ENCODE data around the gene DOCK3.
"Not testable (repeated sequence)": the region's sequence is repeated elsewhere in the genome, so short reads cannot be mapped to it uniquely, and the experiment has no call there.

DOCK3 gene

DNA sequence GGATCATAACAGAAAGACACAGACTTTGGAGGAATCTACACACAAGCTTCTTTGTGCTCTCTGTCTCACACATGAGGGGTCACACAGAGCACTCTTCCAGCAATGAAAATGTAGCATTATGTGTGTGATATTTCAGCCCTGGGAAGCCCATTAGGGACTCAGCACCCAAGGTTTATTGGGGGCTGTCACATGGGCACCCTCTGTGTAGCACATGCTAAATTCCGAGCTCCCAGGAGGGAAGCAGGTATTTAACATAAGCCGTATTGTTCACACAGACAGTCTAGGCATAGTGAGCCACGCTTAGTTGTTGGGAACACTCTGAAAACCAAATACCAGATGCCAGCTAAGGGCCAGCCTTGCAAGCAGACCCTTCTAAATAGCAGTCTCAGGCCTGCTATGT lies 448.8 kb downstream of the DOCK3 start:
- DNase-seq = no peak

DNA sequence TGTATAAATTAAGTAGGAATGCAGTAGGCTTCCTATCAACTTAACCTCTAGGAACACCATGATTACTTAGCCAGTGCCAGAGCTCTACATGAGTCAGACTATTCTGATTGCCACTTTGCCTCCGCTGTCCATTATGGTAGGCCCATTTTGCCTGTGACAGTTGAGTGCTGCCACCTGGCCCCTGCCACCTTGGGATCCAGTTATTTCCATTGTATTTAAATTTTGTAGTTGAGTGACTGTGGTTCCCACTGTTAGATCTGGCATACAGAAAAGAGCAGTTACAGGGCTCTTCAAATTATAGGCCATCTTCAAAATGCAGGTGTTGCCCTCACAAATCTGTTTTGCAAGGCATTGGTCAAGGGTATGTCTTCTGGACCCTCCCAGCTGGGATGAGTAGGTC lies 456.9 kb downstream of the DOCK3 start:
- not testable (repeated sequence) for DNase-seq

GRCh38 chr3:51137715-51138114 lies 463.0 kb downstream of the DOCK3 start:
- DNase-seq = no peak

DNA sequence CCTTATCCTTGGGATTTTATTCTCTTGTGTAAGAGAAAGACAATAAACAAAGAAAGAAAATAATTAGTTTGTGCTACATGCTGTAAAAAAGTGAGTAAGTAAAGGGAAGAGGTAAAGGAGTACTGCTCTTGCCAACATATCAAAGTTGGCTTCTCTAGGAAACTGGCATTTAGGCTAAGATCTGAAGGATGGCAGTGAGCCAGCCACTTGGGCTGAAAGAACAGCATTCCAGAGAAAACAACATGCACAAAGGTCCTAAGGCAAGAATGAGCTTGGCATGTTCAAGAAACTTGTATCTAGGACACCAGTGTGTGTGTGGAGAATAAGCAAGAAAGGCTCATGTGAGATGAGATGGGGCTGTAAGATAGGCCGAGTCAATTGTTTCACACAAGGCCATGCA lies 464.9 kb downstream of the DOCK3 start:
- DNase-seq = no peak

GRCh38 chr3:51141573-51141972 lies 466.8 kb downstream of the DOCK3 start:
- DNase-seq = no peak

DNA sequence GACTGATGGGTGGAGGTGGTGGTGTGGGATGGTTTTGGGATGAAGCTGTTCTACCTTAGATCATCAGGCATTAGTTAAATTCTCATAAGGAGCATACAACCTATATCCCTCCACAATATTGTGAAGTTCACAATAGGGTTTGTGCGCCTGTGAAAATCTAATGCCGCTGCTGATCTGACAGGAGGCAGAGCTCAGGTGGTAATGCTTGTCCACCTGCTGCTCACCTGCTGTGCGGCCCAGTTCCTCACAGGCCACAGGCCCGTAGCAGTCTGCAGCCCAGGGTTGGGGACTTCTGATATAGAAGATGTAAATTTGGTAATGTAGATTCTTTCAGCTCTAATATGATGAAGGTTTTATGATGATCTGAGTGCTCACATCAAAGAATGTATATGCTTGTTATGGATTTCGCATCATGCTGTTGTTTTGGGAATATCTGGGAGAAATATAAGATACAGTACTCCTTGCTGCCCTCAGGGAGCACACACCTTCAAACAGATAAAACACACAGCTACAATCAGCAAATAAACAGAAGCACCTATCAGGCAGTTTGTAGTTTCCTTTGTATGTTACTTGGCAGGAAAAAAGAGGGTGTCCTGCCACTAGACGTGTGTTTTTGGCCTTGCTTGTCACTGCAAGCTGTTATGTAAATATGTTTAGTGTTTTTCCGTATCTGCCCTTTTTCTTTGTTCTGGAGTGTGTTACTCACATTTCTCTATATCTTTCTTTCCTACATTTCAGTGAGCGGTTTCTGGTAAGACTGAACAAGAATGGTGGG lies 471.3 kb downstream of the DOCK3 start:
- no peak for DNase-seq

- no peak for DNase-seq
Observed at GRCh38 chr3:51146781-51147180, 472.1 kb downstream of the DOCK3 start.

DNA sequence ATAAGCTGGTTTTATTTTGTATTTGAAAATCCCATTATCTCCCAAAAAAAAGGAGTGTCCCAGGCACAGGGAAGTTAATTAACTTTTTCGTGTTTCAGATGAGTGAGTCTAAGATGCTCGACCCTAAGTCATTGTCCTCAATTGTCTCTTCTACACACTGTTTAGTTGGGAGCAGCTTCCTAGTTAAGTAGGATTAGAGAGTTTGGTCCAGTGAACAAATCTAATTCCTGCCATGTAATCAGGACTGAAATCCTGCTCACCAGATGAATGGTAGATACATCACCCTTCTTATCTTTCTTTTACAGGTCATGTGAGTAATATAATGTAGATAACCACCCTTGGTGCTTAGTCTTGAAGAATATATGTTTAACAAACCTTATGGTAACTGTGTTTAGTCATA lies 481.4 kb downstream of the DOCK3 start:
- DNase-seq = no peak

GRCh38 chr3:51163051-51163450 lies 488.3 kb downstream of the DOCK3 start:
- DNase-seq = no peak

DNA sequence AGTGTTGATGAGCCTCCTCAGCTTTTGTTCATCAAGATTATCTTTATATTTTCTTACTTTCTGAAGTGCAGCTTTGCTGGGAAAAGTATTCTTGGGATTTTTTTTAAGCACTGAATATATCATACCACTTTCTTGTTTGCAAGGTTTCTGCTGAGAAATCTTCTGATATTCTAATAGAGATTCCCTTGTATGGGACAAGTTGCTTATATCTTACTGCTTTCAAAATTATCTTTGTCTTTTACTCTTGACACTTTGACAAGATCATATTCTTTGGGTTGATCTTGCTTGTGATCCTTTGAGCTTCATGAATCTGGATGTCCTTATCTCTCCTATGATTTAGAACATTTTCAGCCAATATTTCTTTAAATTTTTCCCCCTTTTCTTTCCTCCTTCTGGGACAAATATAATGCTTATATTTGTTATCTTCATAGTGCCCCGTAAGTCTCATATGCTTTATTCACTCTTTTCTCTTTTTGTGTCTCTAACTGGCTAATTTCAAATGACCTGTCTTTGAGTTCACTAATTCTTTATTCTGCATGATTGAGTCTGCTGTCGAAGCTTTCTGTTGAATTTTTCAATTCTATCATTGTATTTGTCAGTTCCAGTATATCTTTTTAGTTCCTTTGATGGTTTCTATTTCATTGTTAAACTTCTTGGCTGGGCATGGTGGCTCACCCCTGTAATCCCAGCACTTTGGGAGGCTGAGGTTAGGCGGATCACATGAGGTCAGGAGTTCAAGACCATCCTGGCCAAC lies 499.0 kb downstream of the DOCK3 start:
- DNase-seq = no peak

DNA sequence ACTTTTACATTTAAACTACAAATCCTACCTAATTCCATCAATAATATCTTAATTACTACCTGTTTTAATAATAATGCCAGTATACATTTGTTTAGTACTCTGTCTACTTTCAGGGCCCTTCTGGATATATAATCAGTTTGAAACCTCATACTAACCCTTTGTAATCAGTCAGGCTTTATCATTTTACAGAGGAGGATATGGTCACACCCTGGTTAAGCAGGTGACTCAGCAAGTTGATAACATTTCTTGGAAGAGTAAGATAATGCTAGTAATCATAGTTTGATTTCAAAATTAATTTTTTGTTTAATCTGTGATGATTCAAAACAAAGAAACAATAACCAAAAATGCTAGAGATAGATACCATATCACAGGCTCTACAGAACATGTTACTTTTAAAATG lies 502.2 kb downstream of the DOCK3 start:
- DNase-seq = no peak

DNA sequence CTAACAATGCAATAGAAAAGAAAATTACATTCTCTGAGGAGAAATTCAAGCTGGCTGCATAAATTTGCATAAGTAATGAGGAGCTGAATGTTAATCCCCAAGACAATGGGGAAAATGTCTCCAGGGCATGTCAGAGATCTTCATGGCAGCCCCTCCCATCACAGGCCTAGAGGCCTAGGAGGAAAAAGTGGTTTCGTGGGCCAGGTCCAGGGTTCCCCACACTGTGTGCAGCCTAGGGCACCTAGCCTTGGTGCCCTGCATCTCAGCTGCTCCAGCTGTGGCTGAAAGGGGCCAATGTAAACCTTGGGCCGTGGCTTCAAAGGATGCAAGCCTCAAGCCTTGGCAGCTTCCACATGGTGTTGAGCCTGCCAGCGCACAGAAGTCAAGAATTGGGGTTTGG lies 511.7 kb downstream of the DOCK3 start:
- not testable (repeated sequence) for DNase-seq

- DNase-seq = no peak
Observed at GRCh38 chr3:51190199-51190598, 515.5 kb downstream of the DOCK3 start.

DNA sequence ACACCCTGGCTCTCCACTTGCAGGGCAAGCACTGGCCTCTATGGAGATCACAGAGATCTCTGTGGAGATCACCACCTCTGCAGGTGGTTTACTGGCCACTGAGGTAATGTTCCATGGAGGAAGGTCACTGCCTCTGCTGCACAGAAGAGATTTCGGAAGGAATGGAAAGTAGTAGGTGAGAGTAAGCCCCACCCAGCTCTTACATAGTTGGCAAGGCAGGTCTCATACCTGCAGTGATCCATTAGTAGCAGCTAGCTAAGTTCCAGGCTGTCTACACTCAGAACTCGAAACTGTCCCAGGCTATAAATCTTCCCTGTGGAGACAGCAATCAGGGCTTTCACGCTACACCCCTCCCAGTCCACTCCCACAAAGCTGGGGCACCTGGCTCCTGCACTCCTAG lies 516.1 kb downstream of the DOCK3 start:
- DNase-seq = no peak

DNA sequence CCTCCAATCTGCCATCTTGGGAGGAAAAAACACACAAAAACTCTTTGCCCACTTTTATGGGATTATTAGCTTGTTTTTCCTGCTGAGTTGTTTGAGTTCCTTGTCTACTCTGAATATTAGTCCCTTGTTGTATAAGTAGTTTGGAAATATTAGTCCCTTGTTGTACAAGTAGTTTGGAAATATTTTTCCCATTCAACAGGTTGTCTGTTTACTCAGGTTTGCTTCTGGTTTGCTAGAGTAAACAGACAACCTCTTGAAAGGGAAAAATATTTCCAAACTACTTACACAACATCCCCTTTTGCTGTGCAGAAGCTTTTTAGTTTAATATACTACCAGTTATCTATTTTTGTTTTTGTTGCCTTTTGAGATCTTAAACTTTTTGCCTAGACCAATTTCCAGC lies 517.0 kb downstream of the DOCK3 start:
- no peak for DNase-seq

DNA sequence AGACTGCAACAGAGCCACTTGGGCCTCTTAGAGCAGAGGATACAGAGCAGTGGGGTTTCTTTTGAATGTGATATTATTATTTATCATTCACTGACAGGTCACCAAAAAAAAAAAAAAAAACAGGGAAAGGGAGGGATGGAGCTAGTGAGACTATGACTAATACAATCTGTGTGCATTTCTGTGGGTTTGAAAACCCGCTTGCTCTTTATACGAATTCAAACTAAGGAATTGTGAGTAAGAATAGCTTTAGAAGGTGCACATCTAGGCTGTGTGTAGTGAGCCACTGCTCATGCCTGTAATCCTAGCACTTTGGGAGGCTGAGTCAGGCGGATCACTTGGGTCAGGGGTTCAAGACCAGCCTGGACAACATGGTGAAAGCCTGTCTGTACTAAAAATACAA lies 523.8 kb downstream of the DOCK3 start:
- DNase-seq = no peak

DNA sequence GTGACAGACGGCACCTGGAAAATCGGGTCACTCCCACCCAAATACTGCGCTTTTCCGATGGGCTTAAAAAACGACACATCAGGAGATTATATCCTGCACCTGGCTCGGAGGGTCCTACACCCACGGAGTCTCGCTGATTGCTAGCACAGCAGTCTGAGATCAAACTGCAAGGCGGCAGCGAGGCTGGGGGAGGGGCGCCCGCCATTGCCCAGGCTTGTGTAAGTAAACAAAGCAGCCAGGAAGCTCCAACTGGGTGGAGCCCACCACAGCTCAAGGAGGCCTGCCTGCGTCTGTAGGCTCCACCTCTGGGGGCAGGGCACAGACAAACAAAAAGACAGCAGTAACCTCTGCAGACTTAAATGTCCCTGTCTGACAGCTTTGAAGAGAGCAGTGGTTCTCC lies 524.6 kb downstream of the DOCK3 start:
- not testable (repeated sequence) for DNase-seq

GRCh38 chr3:51216291-51216690 lies 541.6 kb downstream of the DOCK3 start:
- DNase-seq = no peak

GRCh38 chr3:51221959-51222358 lies 547.2 kb downstream of the DOCK3 start:
- no peak for DNase-seq

GRCh38 chr3:51224283-51224682 lies 549.6 kb downstream of the DOCK3 start:
- DNase-seq = no peak

DNA sequence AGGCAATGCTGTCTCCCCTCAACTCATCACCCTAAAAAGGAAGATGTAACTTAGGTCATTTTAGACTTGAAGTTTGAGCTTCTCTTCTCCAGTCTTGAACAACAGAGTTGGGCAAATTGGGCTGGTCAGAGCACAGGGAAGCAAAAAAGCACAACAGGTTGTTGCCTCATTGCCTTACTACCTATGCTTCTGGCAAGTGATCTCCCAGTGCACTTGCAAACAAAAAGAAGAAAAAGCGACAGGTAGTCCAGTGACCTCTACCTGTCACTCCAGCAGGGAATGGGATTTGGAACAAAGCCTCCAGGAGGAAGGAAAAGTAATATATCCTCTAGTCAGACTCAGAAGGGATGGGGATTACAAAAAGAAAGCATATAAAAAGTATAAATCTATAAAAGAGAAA lies 550.1 kb downstream of the DOCK3 start:
- DNase-seq = no peak

DNA sequence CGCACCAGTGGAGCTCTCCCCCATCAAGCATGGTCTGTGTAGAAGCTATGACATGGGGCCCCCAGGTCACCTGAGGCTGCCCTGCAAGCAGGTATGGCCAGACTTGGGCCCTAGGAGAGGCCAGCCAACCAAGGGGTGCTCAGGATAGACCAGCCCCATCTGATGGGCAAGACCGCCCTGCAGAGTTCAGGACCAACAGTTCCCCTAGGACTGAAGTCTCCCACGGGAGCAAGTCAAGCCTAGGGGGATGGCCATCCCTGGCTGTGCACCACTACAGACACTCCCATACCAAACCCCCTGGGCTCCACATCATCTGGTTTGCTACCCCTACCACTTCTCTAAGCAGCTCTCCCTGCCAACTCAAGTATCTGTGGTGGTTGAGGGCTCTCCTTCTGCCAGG lies 568.2 kb downstream of the DOCK3 start:
- DNase-seq = no peak

DNA sequence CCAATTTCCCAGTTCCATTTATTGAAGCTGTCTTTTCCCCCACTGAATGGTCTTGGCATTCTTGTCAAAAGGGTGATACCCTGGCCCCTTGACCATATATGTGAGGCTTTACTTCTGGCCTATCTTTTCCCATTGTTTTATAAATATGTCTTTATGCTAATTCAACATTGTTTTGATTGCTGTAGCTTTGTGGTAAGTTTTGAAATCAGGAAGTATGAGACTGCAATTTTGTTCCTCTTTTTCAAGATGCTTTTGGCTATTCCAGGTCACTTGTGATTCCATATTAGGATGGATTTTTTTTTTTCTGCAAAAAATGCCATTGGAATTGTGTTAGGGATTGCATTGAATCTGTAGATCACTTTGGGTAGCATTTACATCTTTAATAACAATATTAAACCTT lies 569.2 kb downstream of the DOCK3 start:
- DNase-seq = no peak

- no peak for DNase-seq
Observed at GRCh38 chr3:51245867-51246266, 571.1 kb downstream of the DOCK3 start.

DNA sequence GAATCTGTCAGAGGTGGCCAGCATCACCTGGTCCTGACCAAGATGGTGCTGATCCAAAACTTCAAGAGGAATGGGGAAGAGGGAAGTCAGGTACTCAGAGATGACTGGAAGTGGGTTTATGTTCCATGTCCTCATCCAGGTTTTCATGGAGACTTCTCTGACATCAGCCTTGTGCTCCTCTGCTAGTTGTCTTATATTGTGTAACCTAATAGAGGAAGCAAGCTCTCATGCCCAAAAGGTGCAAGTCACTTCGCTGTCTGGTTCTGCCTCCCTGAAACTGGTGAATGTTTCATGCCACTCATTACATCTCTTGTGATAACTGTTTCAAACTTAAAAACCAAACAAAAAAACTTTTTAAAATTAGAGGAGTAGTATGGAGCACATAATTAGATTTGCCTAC lies 583.1 kb downstream of the DOCK3 start:
- no peak for DNase-seq
